Parathyroid adenoma (tissue), 2 donors: ENCODE data around the gene STMP1.

ENCODE experiments used
- H2AFZ ChIP-seq: fragments of 300-600 bp; sonication (generic); one replicate; pipeline ENCODE4 v1.7.0; 2017; ENCODE audit warnings: antibody characterized with exemption, mild to moderate bottlenecking
- H3K27ac ChIP-seq: fragments of 300-600 bp; sonication (generic); one replicate; pipeline ENCODE4 v1.7.0; 2017
- H3K27me3 ChIP-seq: fragments of 300-600 bp; sonication (generic); one replicate; pipeline ENCODE4 v1.7.0; 2017; ENCODE audit warnings: low read length; ENCODE audit not compliant: control insufficient read depth, insufficient read depth
- H3K36me3 ChIP-seq: fragments of 300-600 bp; sonication (generic); one replicate; pipeline ENCODE4 v1.7.0; 2017; ENCODE audit warnings: low read length; ENCODE audit not compliant: control insufficient read depth, insufficient read depth
- H3K4me1 ChIP-seq: fragments of 300-600 bp; sonication (generic); one replicate; pipeline ENCODE4 v1.7.0; 2017; ENCODE audit warnings: control low read depth
- H3K4me2 ChIP-seq: fragments of 300-600 bp; sonication (generic); one replicate; pipeline ENCODE4 v1.7.0; 2017; ENCODE audit warnings: low read length
- H3K4me3 ChIP-seq: fragments of 300-600 bp; sonication (generic); one replicate; pipeline ENCODE4 v1.7.0; 2017; ENCODE audit warnings: low read depth, low read length
- H3K79me2 ChIP-seq: fragments of 300-600 bp; sonication (generic); one replicate; pipeline ENCODE4 v1.7.0; 2017; ENCODE audit warnings: control low read depth
- H3K9ac ChIP-seq: fragments of 300-600 bp; sonication (generic); one replicate; pipeline ENCODE4 v1.7.0; 2017; ENCODE audit warnings: mild to moderate bottlenecking
- H3K9me3 ChIP-seq: fragments of 300-600 bp; sonication (generic); one replicate; pipeline ENCODE4 v1.7.0; 2017; ENCODE audit warnings: low read length; ENCODE audit not compliant: control insufficient read depth
- CTCF ChIP-seq: fragments of 300-600 bp; sonication (generic); IDR thresholded peaks from one replicate; pipeline ENCODE4 v1.7.0; 2017; ENCODE audit warnings: antibody characterized with exemption, mild to moderate bottlenecking
- donor health status: primary hyperparathyroidism.

STMP1 gene

GRCh38 chr7:135716677-135717238 lies 54.4 kb downstream of the STMP1 start:
- Histone ChIP-seq H3K4me1 (peaks cover 4% of the 10 kb centered on the region), H3K27ac (no peak overlapping the region), H3K4me3 (no peak overlapping the region), H3K4me2 (no peak overlapping the region), H3K9ac (no peak overlapping the region), H3K36me3 (no peaks in the 10 kb centered on the region), H2AFZ (no peak overlapping the region), H3K79me2 (no peaks in the 10 kb centered on the region), H3K27me3 (no peaks in the 10 kb centered on the region), H3K9me3 (no peaks in the 10 kb centered on the region)
- TF ChIP-seq CTCF = no peak

- no peak overlapping the region for H3K4me2 ChIP-seq
- no peak overlapping the region for H2AFZ ChIP-seq
- H3K9ac ChIP-seq = no peak overlapping the region
- TF ChIP-seq CTCF = no peak
- no peaks in the 10 kb centered on the region for H3K79me2 ChIP-seq
- no peaks in the 10 kb centered on the region for H3K9me3 ChIP-seq
- no peak overlapping the region for H3K27ac ChIP-seq
- no peaks in the 10 kb centered on the region for H3K27me3 ChIP-seq
- H3K4me1 ChIP-seq = peaks cover 4% of the 10 kb centered on the region
- no peak overlapping the region for H3K4me3 ChIP-seq
- no peaks in the 10 kb centered on the region for H3K36me3 ChIP-seq
Observed at GRCh38 chr7:135717693-135718092, 55.4 kb downstream of the STMP1 start.

GRCh38 chr7:135718219-135718618 lies 55.9 kb downstream of the STMP1 start:
- no peak overlapping the region for H3K4me3 ChIP-seq
- no peaks in the 10 kb centered on the region for H3K9me3 ChIP-seq
- H3K36me3 ChIP-seq = no peaks in the 10 kb centered on the region
- no peak overlapping the region for H3K9ac ChIP-seq
- no peak overlapping the region for H3K4me2 ChIP-seq
- H3K27me3 ChIP-seq = no peaks in the 10 kb centered on the region
- peaks cover 4% of the 10 kb centered on the region for H3K4me1 ChIP-seq
- H2AFZ ChIP-seq = no peak overlapping the region
- H3K79me2 ChIP-seq = no peaks in the 10 kb centered on the region
- no peak for TF ChIP-seq CTCF
- no peak overlapping the region for H3K27ac ChIP-seq

GRCh38 chr7:135718794-135719437 lies 56.6 kb downstream of the STMP1 start:
- Histone ChIP-seq H3K4me2 (no peak overlapping the region), H3K36me3 (no peaks in the 10 kb centered on the region), H3K27me3 (no peaks in the 10 kb centered on the region), H3K4me1 (peaks cover 4% of the 10 kb centered on the region), H2AFZ (no peak overlapping the region), H3K27ac (no peak overlapping the region), H3K9me3 (no peaks in the 10 kb centered on the region), H3K9ac (no peak overlapping the region), H3K4me3 (no peak overlapping the region), H3K79me2 (no peaks in the 10 kb centered on the region)
- no peak for TF ChIP-seq CTCF

- Histone ChIP-seq H2AFZ (no peak overlapping the region), H3K27ac (no peak overlapping the region), H3K9ac (no peak overlapping the region), H3K79me2 (no peaks in the 10 kb centered on the region), H3K27me3 (no peaks in the 10 kb centered on the region), H3K4me2 (no peak overlapping the region), H3K9me3 (no peaks in the 10 kb centered on the region), H3K4me1 (peaks cover 3% of the 10 kb centered on the region), H3K36me3 (no peaks in the 10 kb centered on the region), H3K4me3 (no peak overlapping the region)
- no peak for TF ChIP-seq CTCF
Observed at GRCh38 chr7:135719688-135720087, 57.4 kb downstream of the STMP1 start.
